Left renal pelvis (tissue), 4 donors: ENCODE measurements around the gene PDE3B. TPM values are rescaled to one million over a fixed set of nuclear protein-coding genes. Genes with fewer than 3 reads are reported as not detected.

Experiments used
- DNase-seq, 4 donors: peaks; one replicate each; pipeline ENCODE4 v3.0.0-alpha.2; 2013; ENCODE audit warnings: low read depth in 4 of 4, low spot score in 3 of 4
- polyA plus RNA-seq, 4 donors: library from polyadenylated mRNA; unstranded; fragments of 120-200 nt; gene quantifications; one replicate each; pipeline ENCODE4 v1.2.1, GENCODE V29; 2013; ENCODE audit not compliant: insufficient read length in 4 of 4

Gene PDE3B
- polyA plus RNA-seq, 4 donors, result 2.3 to 9.6 (median 7.8) TPM

GRCh38 chr11:14907411-14908213, 264.0 kb downstream of the PDE3B start:
- no peak for DNase-seq

GRCh38 chr11:14908214-14908880, 264.7 kb downstream of the PDE3B start:
- peak in 1 of 4 donors; percentile 30 for DNase-seq

GRCh38 chr11:14914536-14914935, 270.9 kb downstream of the PDE3B start:
- no peak for DNase-seq

- DNase-seq, result no peak
These were observed 272.8 kb downstream of the PDE3B start for GRCh38 chr11:14916403-14916802.

Other genes starting within 250 kb of the PDE3B start
- gene COPB1, start 144.0 kb upstream of the PDE3B start, polyA plus RNA-seq, result 100 to 1,000 TPM; 131 to 158 (median 153) TPM
- gene PSMA1, start 123.4 kb upstream of the PDE3B start, polyA plus RNA-seq, result 100 to 1,000 TPM; 157 to 210 (median 175) TPM
- gene CYP2R1, start 248.4 kb downstream of the PDE3B start, polyA plus RNA-seq, result 10 to 100 TPM; 12.1 to 25.3 (median 22.6) TPM